GM12878 (cell line): ENCODE measurements around the gene TMTC1.

Experiments used
- MAX ChIP-seq: IDR thresholded peaks from 2 replicates; pipeline ENCODE4 v1.6.1; 2012; ENCODE audit warnings: low read depth, low read length, improper control_type of control experiment
- RFX5 ChIP-seq: IDR thresholded peaks from 2 replicates; pipeline ENCODE4 v1.6.1; 2011; ENCODE audit warnings: low read depth, low read length, improper control_type of control experiment
- ZNF274 ChIP-seq: IDR thresholded peaks from one replicate; pipeline ENCODE4 v1.8.0; 2011; ENCODE audit not compliant: insufficient read length, insufficient read depth

GRCh38 chr12:29710104-29710503, 73.6 kb downstream of the TMTC1 start:
- TF ChIP-seq RFX5 (no peak), ZNF274 (no peak), MAX (no peak)
